NCI-H2029 treated with DMSO at 0.1 percent for 48 hours (cell line): ENCODE data around the gene SLC16A5.
"Not testable (repeated sequence)": the region's sequence is repeated elsewhere in the genome, so short reads cannot be mapped to it uniquely, and the experiment has no call there.

Source experiments
- DNase-seq: peaks from one replicate; lab custom pipeline; 2025; lab: John Stamatoyannopoulos, UW

The SLC16A5 gene, protein sequence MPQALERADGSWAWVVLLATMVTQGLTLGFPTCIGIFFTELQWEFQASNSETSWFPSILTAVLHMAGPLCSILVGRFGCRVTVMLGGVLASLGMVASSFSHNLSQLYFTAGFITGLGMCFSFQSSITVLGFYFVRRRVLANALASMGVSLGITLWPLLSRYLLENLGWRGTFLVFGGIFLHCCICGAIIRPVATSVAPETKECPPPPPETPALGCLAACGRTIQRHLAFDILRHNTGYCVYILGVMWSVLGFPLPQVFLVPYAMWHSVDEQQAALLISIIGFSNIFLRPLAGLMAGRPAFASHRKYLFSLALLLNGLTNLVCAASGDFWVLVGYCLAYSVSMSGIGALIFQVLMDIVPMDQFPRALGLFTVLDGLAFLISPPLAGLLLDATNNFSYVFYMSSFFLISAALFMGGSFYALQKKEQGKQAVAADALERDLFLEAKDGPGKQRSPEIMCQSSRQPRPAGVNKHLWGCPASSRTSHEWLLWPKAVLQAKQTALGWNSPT

DNA sequence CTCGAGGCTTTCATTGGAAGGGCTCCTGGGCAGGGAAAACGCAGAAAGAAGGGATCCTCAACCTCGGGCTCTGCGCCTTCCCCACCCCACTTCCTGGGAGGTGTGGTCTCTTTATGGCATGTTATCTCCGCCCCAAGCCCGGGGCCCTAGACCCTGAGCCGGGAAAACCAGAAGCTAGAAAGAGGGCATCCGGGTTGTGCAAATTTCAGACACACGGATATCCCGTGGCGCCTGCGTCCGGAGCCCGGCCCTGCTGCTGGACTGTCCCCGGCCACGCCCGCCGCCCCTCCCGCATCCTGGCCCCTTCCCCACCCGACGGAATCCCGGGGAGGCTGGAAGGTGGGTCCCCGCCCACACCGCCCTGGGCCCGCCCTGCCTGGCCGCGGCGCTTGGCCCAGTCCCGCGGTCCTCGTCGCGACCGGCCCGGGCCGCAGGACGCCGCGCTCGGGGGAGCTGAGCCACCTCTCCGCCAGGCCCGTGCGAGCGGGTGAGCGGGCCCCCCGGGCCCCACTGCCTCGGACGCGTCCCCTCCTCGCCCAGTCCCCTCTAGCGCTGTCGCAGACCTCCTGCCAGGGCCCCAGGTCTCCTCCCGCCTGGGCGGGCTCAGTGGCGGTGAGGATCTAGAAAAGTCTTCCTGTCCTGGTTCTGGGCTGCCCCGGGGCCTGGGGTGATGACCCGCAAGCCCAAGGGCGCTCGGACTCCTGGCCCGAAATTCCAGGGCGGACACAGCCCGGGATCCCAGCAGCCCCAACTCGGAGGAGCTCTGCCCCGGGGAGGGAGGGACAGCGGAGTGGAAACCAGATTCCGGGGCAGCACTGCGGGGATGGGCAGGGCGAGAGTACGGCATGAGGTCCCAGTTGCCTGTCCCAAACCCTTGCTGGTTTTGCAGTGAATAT lies at the start of gene SLC16A5:
Gene SLC16A5 (plus strand): TSS at position 397 of the 896 bp plus-strand sequence. CDS start 5,683 bp downstream, outside the sequence.
- DNase-seq: no peak

GRCh38 chr17:75039238-75039637 lies 48.5 kb upstream of the SLC16A5 start:
- no peak for DNase-seq

GRCh38 chr17:75041656-75042280 lies 46.0 kb upstream of the SLC16A5 start:
- no peak for DNase-seq

GRCh38 chr17:75043789-75044188 lies 44.0 kb upstream of the SLC16A5 start:
- DNase-seq: not testable (repeated sequence)

GRCh38 chr17:75044716-75045115 lies 43.0 kb upstream of the SLC16A5 start:
- no peak for DNase-seq

- not testable (repeated sequence) for DNase-seq
These were observed 41.8 kb upstream of the SLC16A5 start for GRCh38 chr17:75045946-75046406.

DNA sequence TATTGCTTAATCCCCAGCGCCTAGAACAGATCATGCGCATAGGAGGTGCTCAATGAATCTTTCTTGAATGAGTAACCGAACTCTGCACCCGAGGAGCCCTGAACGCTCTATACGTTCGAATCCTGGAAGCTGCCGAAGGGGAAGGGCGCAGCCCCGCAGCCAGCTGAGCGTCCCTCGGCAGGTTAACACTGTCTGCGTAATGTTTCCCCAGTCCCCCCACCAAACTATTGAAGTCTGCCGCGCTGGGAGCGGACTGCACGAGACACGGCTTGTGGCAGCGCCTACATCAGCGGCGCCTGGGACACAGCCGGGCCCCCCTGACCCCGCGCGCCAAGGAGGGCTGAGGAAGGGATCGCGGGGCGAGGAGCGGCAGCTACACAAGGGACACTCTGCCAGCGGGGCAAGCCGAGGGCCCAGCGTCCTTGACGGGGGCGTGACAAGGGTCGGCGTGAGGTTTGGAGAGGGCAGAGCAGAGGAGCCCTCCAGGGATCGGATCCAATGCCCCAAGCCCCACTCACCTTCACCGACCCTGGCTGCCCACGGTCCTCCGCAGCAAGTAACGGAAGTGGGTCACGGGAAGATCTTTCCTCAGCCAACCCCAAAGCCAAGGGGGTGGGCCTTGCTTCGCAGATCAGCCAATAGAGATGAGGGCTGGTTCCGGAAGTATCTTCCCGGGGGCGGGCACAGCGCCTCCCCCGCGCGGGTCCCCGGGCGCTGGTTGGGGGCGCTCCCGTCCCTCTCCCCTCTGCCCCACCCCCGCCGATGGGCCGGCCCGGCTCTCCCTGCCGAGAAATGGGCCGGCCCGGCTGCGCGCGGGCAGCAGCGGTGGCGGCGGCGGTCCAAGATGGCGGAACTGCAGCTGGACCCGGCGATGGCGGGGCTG lies 41.1 kb upstream of the SLC16A5 start, which contains the start of the genes ATP5PD and KCTD2:
Gene ATP5PD (minus strand): TSS at position 563 of the 883 bp plus-strand sequence. CDS start 4,319 bp downstream, outside the sequence.
Gene KCTD2 (plus strand): TSS at position 819 of the 883 bp plus-strand sequence. CDS start 26 bp downstream, at position 845.
- peak; percentile 80 for DNase-seq

DNA sequence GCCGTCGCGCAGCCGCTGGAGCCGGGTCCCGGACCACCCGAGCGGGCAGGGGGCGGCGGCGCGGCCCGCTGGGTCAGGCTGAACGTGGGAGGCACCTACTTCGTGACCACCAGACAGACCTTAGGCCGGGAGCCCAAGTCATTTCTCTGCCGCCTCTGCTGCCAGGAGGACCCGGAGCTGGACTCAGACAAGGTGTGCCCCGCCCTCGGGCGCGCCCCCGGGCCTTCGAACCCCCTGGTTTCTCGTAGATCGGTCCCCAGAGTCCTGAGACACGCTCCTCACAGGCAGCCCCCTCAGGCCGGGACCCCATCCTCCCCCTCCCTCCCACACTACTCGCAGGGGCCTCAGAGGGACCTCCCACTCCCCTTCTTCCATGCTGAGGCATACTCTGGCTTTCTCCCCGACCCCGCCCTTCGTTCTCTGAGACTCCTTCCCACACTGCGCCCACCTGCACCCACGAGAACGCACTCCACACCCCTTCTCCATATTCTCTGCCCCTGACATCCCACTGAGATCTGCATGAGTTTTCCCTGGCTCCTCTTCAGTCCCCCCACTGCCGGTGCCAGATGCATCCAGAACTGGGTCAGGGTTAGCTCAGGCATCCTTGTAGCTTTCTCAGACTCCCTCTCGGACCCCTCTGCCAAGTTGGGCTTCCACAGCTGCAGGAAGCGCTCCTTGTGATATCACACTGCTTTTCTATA lies 40.2 kb upstream of the SLC16A5 start:
- DNase-seq: no peak

GRCh38 chr17:75048249-75048878 lies 39.4 kb upstream of the SLC16A5 start:
- DNase-seq: no peak

DNA sequence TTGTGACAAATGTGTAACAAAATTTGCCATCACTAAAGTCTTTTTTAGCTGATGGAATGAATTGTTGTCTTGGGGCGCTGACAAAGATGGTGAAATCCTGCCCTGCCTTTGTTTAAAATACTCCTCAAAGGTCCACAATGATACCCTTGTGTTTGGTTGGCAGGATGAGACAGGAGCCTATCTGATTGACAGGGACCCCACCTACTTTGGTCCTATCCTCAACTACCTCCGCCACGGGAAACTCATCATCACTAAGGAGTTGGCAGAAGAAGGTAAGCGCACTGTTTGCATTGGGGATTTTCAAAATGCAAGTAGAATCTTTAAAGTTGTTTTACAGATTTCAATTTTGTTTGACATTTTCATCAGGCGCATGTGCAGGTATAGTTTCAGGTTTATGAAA lies 38.7 kb upstream of the SLC16A5 start:
- DNase-seq: no peak

GRCh38 chr17:75049706-75050105 lies 38.0 kb upstream of the SLC16A5 start:
- DNase-seq: no peak

DNA sequence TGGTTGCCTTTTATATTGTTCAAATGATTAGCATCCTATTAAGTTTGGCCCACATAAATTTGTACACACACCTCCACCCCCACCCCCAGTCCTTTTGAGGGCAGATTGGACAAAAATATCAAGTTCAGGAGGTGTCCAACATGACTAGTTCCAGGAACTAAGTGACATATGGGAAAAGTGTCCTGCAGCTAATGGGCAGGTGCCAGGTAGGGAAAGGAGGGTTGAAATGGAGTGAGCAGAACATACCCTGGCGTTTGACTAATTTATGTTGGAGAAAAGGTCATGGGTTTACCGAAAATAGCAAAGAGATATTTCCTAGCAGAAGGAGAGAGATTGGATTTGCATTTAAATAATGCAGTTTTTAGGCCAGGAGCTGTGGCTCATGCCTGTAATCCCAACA lies 35.8 kb upstream of the SLC16A5 start:
- no peak for DNase-seq

DNA sequence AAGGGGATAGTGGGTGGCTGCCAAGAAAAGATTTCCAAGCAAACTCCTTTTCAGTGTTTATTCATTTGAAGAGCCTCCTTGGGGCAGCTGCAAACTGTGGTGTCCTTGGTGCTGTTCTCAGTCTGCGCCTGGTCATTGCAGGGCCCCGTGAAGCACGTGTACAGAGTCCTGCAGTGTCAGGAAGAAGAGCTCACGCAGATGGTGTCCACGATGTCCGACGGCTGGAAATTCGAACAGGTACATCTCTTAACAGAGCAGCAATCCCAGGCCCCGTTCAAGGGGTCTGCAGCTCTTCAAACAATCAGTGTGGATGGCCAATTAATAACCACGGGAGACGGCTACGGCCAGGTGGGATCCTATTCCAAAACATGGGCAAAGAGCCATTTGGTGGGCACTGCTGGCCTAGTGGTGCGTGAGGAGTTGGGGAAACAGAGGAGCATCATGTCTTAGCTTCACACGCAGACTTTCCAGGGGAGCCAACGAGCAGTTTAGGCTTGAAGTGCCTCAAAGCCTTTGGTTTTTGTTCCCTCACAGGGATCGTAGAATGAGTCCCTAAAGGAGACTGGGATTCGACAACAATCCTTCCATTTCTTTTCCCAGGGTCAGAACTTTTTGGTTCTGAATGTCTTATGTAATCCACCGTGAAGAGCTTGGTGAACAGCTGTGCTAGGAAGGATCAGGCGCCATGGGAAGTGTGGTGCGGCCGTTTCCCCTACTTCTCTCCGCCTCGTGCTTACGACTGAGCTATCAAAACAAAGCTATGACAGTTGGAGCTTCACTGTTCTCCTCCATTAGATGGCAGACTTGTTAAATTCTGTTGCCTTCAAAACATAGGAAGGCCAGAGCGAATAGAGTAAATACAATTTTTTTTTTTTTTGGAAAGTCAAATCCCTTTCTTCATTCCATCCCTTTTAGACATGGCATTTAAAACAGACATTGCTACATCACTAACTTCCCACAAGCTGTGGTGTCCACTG lies 28.1 kb upstream of the SLC16A5 start:
- no peak for DNase-seq

DNA sequence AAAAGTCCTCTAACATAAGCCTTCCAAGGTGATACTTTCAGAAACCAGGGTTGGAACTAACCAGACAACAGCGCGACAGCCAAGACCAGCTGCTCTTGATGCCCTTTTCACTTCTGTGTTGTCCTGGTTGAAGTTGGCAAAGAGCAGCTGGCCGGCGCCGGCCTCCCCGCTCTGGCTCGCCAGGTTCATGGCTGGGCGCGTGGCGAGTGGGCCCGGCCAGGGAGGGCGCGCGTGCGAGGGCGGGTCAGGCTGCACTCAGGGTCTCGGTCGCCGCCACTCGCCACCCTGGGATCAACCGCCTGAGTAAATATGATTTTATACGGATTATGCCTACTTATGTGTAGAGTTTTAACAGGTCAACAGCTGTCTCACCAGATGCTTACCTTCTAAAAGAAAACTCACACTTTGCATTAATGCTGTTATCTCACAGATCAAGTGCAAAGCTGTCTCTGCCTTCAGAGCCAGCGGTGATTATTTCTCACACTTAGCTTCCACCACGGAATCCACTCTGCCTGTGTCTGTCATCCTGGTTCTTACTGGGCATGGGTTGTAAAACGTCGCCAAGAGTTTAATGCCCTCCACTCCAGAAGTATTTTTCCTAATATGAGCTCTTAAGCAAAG lies 27.2 kb upstream of the SLC16A5 start:
- no peak for DNase-seq

- DNase-seq: no peak
These were observed 26.7 kb upstream of the SLC16A5 start for GRCh38 chr17:75061055-75061438.

DNA sequence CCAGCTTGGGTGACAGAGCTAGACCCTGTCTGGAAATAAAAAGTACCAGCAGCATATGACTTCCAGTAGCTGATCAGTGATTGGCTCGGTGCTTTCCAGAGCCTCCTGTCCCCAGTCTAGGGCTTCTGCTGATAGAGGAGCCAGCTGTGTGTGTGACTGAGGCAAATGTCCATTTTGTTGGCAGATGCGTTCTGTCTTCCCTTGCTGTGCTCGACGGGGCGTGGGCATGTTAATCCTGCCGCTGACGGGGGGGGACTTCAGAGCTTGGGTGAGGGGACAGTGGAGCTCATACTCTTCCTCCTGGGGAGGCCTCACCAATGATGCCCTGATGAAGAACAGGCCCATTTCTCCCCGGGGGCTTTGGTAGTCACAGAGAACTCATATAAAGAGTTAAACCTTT lies 26.1 kb upstream of the SLC16A5 start:
- DNase-seq: no peak

- DNase-seq: no peak
These were observed 24.6 kb upstream of the SLC16A5 start for GRCh38 chr17:75063201-75063600.

DNA sequence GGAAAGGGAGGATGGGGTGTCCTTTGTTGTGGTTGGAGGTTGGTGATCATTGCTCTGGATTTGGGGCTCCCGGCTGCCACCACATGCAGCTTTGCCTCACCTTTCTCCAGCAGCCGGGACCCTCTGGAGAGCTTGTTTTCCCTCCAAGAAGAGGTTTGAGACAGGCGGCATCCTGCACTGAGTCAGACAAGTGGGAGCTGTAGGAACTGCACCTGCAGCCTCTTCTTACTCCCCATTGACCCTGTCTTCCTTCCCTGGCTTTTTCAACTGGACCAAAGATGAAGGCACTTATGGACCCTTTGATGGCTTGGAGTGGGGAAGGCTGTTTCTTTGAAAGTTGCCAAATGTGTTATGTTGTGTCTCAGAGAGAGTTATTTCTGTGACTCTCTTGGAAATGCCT lies 24.1 kb upstream of the SLC16A5 start:
- no peak for DNase-seq
